PC-3 (cell line): ENCODE data around the gene SLC25A39. TPM values are rescaled to one million over a fixed set of nuclear protein-coding genes. Genes with fewer than 3 reads are reported as not detected.

Source experiments
- ATAC-seq: fragments of 200-7000 bp; cut with Tn5 transposase; 2 replicates; pipeline ENCODE4 v1.9.1; 2020; ENCODE audit warnings: mild to moderate bottlenecking, moderate library complexity
- BruUV-seq: library from RNA; stranded (reverse); fragments of 400-500 nt; replicated peaks from 2 replicates; lab custom pipeline; 2021; lab: Mats Ljungman, UMichigan
- CTCF ChIA-PET: fragments of 300-600 bp; sonication (Branson Sonifier 250); formaldehyde crosslinking; loops from one replicate; lab custom pipeline; 2022; ENCODE audit warnings: antibody characterized with exemption; lab: Charles Lee
- POLR2A ChIA-PET: fragments of 300-600 bp; sonication (Branson Sonifier 250); formaldehyde crosslinking; loops from one replicate; lab custom pipeline; 2022; ENCODE audit warnings: antibody characterized with exemption; ENCODE audit not compliant: unreplicated experiment; lab: Charles Lee
- DNase-seq: peaks from one replicate; pipeline ENCODE4 v3.0.0-alpha.2; 2015
- H2AFZ ChIP-seq: fragments of 300-600 bp; sonication (generic); 2 replicates; pipeline ENCODE4 v1.6.0; 2016; ENCODE audit warnings: antibody characterized with exemption, low read length
- H3F3A ChIP-seq: fragments of 300-600 bp; sonication (generic); one replicate; pipeline ENCODE4 v1.6.0; 2017; ENCODE audit warnings: antibody characterized with exemption, low read length, control low read depth, mild to moderate bottlenecking; ENCODE audit not compliant: unreplicated experiment
- H3K27ac ChIP-seq: fragments of 300-600 bp; sonication (generic); 2 replicates; pipeline ENCODE4 v1.5.1; 2016; ENCODE audit warnings: mild to moderate bottlenecking, low read length
- H3K27me3 ChIP-seq: fragments of 300-600 bp; sonication (generic); 2 replicates; pipeline ENCODE4 v1.6.1; 2016; ENCODE audit warnings: low read length, mixed read lengths
- H3K36me3 ChIP-seq: fragments of 300-600 bp; sonication (generic); 2 replicates; pipeline ENCODE4 v1.6.1; 2016; ENCODE audit warnings: low read depth, mixed run types, low read length, mixed read lengths
- H3K4me1 ChIP-seq: fragments of 300-600 bp; sonication (generic); 2 replicates; pipeline ENCODE4 v1.5.1; 2016; ENCODE audit warnings: low read length; ENCODE audit not compliant: insufficient read depth
- H3K4me2 ChIP-seq: fragments of 300-600 bp; sonication (generic); 2 replicates; pipeline ENCODE4 v1.6.0; 2016; ENCODE audit warnings: low read length
- H3K4me3 ChIP-seq: fragments of 300-600 bp; sonication (generic); 2 replicates; pipeline ENCODE4 v1.5.1; 2016; ENCODE audit warnings: mild to moderate bottlenecking, low read length, mixed read lengths
- H3K79me2 ChIP-seq: fragments of 300-600 bp; sonication (generic); 2 replicates; pipeline ENCODE4 v1.6.1; 2017; ENCODE audit warnings: low read length, mixed read lengths
- H3K9ac ChIP-seq: fragments of 300-600 bp; sonication (generic); 2 replicates; pipeline ENCODE4 v1.6.0; 2016; ENCODE audit warnings: mild to moderate bottlenecking, low read length
- H3K9me2 ChIP-seq: fragments of 300-600 bp; sonication (generic); replicated peaks from 2 replicates; pipeline ENCODE4 v1.6.1; 2016; ENCODE audit warnings: mixed run types, low read length, mixed read lengths
- H3K9me3 ChIP-seq: fragments of 300-600 bp; sonication (generic); 2 replicates; pipeline ENCODE4 v1.6.1; 2016; ENCODE audit warnings: low read length, mixed read lengths
- H4K20me1 ChIP-seq: fragments of 300-600 bp; sonication (generic); 2 replicates; pipeline ENCODE4 v1.6.1; 2016; ENCODE audit warnings: low read length, mixed read lengths
- EZH2 ChIP-seq: fragments of 300-600 bp; sonication (generic); IDR thresholded peaks from one replicate; pipeline ENCODE4 v1.6.1; 2017; ENCODE audit warnings: antibody characterized with exemption, mild to moderate bottlenecking, low read length; ENCODE audit not compliant: unreplicated experiment
- EZH2phosphoT487 ChIP-seq: fragments of 300-600 bp; sonication (generic); IDR thresholded peaks from 2 replicates; pipeline ENCODE4 v1.6.1; 2018; ENCODE audit warnings: mild to moderate bottlenecking, antibody characterized with exemption, low read length, borderline replicate concordance
- intact Hi-C: fragments of 100-400 bp; cut with micrococcal nuclease; formaldehyde crosslinking; loops from 2 replicates; pipeline ENCODE4 v1.9.0; 2023
- total RNA-seq: library from RNA; depleted of rRNA; stranded (reverse); fragments of >200 nt; gene quantifications from 2 replicates; pipeline ENCODE4 v1.2.3, GENCODE V29; 2014
- TF ChIP-seq, protein P1 (sequence below): fragments of 300-600 bp; sonication (generic); conservative IDR thresholded peaks from 2 replicates; pipeline ENCODE4 v1.5.1; 2017; ENCODE audit warnings: antibody characterized with exemption, low read depth, mild to moderate bottlenecking, low read length

Gene SLC25A39
- total RNA-seq, 1 experiment from 2014 or later: 726 TPM

DNA sequence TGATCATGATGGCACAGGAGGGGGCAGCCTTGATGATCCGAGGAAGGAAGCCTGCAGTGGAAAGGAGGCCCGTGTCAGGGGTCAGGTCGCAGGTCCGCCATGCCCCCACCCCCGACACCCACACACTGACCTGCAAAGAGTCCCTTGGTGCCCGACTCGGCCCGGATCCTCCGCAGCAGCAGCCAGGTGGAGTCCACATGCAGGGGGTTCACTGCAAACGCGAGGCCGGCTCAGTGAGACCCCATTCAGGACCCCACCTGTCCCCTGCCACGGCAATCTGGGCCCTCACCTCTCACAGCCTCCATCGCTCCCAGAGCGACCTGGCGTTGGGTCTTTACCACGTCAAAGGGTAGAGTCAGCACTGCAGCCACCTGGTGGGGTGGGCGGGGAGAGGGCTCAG lies 4.6 kb downstream of the SLC25A39 start:
- H2AFZ ChIP-seq: no peak overlapping the region
- no peak overlapping the region for H3K27ac ChIP-seq

DNA sequence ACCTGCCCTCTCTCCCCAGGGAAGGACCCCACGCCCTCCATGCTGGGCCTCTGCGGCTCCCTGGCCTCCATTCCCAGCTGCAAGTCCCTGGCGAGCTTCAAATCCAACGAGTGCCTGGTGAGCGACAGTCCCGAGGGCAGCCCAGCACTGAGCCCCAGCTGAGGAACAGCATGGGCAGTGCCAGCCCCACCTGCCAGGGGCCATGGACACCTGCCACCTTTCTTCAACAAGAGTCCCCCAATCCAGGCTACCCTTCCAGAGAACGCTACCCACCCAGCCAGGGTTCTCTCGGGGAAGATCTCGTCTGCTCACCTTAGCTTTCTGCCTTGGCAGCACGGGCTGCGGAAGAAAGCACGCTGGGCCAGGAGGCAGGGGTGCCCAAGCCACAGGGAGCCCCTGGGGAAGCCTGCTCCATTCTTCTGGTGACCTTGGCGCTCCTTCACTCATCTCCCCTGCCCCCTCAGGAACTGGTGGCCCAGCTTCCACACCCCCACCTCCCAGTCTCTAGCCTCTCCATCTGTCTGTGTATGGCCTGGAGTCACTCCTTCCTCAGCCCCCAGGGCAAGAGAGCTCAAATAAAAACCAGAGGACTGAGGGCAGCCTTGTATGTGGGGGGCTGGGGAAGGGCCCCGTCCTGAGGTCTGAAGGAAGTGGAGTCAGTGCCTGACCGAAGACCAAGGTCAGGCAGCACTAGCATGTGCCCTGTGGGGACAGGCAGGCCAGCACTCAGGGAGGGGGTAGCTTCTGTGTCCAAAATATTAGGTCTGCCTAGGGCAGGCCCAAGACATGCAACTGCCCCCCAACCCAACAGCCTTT lies 6.3 kb downstream of the SLC25A39 start:
- POLR2A ChIA-PET: interaction anchor here (0.6 kb wide), 1 partner anchor 97 kb away, joined by 3 read pairs; no protein-coding TSS in a partner anchor
- CTCF ChIA-PET: no interaction called here
- intact Hi-C loops: no loop called here

More for the DNA sequence above, 4.6 kb downstream of the SLC25A39 start:
- Histone ChIP-seq H3K9me3 (no peaks in the 10 kb centered on the region), H3K4me1 (peaks cover 11% of the 10 kb centered on the region; the same call in 1 of the 2 replicates), H3K27me3 (no peaks in the 10 kb centered on the region), H3K9me2 (no peaks in the 10 kb centered on the region), H4K20me1 (0 out of 2 replicates have a peak, but pooled peaks cover 6% of the 10 kb centered on the region), H3K36me3 (peaks cover 31% of the 10 kb centered on the region), H3K4me3 (no peak overlapping the region), H3K4me2 (no peak overlapping the region), H3F3A (no peaks in the 10 kb centered on the region), H3K79me2 (peaks cover 34% of the 10 kb centered on the region), H3K9ac (no peak overlapping the region)
- ATAC-seq (no peak), DNase-seq (no peak)
- CTCF ChIA-PET: no interaction called here
- BruUV-seq: no TSS peak
- POLR2A ChIA-PET: no interaction called here
- intact Hi-C loops: no loop called here
- TF ChIP-seq, protein P1, sequence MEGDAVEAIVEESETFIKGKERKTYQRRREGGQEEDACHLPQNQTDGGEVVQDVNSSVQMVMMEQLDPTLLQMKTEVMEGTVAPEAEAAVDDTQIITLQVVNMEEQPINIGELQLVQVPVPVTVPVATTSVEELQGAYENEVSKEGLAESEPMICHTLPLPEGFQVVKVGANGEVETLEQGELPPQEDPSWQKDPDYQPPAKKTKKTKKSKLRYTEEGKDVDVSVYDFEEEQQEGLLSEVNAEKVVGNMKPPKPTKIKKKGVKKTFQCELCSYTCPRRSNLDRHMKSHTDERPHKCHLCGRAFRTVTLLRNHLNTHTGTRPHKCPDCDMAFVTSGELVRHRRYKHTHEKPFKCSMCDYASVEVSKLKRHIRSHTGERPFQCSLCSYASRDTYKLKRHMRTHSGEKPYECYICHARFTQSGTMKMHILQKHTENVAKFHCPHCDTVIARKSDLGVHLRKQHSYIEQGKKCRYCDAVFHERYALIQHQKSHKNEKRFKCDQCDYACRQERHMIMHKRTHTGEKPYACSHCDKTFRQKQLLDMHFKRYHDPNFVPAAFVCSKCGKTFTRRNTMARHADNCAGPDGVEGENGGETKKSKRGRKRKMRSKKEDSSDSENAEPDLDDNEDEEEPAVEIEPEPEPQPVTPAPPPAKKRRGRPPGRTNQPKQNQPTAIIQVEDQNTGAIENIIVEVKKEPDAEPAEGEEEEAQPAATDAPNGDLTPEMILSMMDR: no peak
- TF ChIP-seq EZH2 (no peak), EZH2phosphoT487 (no peak)

More for the DNA sequence above, 6.3 kb downstream of the SLC25A39 start:
- no peaks in the 10 kb centered on the region for H3K27me3 ChIP-seq
- H3K4me3 ChIP-seq: no peak overlapping the region
- no peak for DNase-seq
- no peaks in the 10 kb centered on the region for H3K9me2 ChIP-seq
- no peaks in the 10 kb centered on the region for H3F3A ChIP-seq
- no peak overlapping the region for H3K4me2 ChIP-seq
- H3K9me3 ChIP-seq: no peaks in the 10 kb centered on the region
- H3K79me2 ChIP-seq: peaks cover 19% of the 10 kb centered on the region
- H4K20me1 ChIP-seq: 0 out of 2 replicates have a peak, but pooled peaks cover 6% of the 10 kb centered on the region
- peaks cover 31% of the 10 kb centered on the region for H3K36me3 ChIP-seq
- BruUV-seq: no TSS peak
- no peak for ATAC-seq
- peaks cover 15% of the 10 kb centered on the region for H3K4me1 ChIP-seq
- TF ChIP-seq EZH2: no peak
- TF ChIP-seq, protein P1: no peak
- TF ChIP-seq EZH2phosphoT487: no peak
- H3K9ac ChIP-seq: no peak overlapping the region
- H2AFZ ChIP-seq: no peak overlapping the region
- no peak overlapping the region for H3K27ac ChIP-seq
